HEK293 (cell line): Measurements from ENCODE around the gene DNMBP.
"Not testable (repeated sequence)": the region's sequence is repeated elsewhere in the genome, so short reads cannot be mapped to it uniquely, and the experiment has no call there.

Experiments
- CTCF ChIA-PET: fragments of 350-600 bp; formaldehyde crosslinking; extraction: SDS; loops from one replicate; lab custom pipeline; 2021; ENCODE audit warnings: antibody characterized with exemption; lab: Yijun Ruan, JAX
- POLR2A ChIA-PET: fragments of 300-600 bp; formaldehyde crosslinking; extraction: SDS; loops from one replicate; lab custom pipeline; 2020; ENCODE audit warnings: antibody characterized with exemption, inconsistent platforms; lab: Yijun Ruan, JAX
- H3K27ac ChIP-seq: fragments of 200-500 bp; sonication (Bioruptor generic); 2 replicates; pipeline ENCODE4 v1.5.1; 2014; ENCODE audit warnings: low read depth, low read length, control low read depth, inconsistent platforms; ENCODE audit errors: extremely low read depth
- H3K36me3 ChIP-seq, 2 experiments: fragments of 200-500 bp in 1 of 2; sonication (Bioruptor generic) in 1 of 2; 1 replicate in 1 of 2; 2 replicates in 1 of 2; pipeline ENCODE4 v1.5.1; 2014 to 2017; ENCODE audit warnings: inconsistent platforms in 2 of 2, low read length in 2 of 2; ENCODE audit not compliant: control insufficient read depth in 2 of 2, insufficient read depth in 1 of 2
- H3K4me1 ChIP-seq: fragments of 200-500 bp; sonication (Bioruptor generic); 2 replicates; pipeline ENCODE4 v1.5.1; 2014; ENCODE audit warnings: mild to moderate bottlenecking, low read length, inconsistent platforms; ENCODE audit not compliant: control insufficient read depth, insufficient read depth
- H3K4me3 ChIP-seq: 2 replicates; pipeline ENCODE4 v1.5.1; 2011; ENCODE audit warnings: low read depth, mild to moderate bottlenecking, control low read depth, low read length, moderate library complexity
- H3K9me3 ChIP-seq: fragments of 200-500 bp; sonication (Bioruptor generic); 2 replicates; pipeline ENCODE4 v1.5.1; 2014; ENCODE audit warnings: low read depth, low read length, inconsistent platforms; ENCODE audit not compliant: control insufficient read depth, insufficient read depth
- GLI2 ChIP-seq: fragments of 450-650 bp; formaldehyde crosslinking; IDR thresholded peaks from 2 replicates; pipeline ENCODE4; 2017; ENCODE audit warnings: missing biosample characterization, missing genetic modification characterization, low read depth, borderline replicate concordance
- GLIS2 ChIP-seq: fragments of 450-650 bp; formaldehyde crosslinking; IDR thresholded peaks from 2 replicates; pipeline ENCODE4 v1.5.1; 2016; ENCODE audit warnings: missing biosample characterization, missing genetic modification characterization
- KLF16 ChIP-seq: fragments of 450-650 bp; formaldehyde crosslinking; IDR thresholded peaks from 2 replicates; pipeline ENCODE4 v1.5.1; 2017; ENCODE audit warnings: missing biosample characterization, missing genetic modification characterization
- TRIM28 ChIP-seq: IDR thresholded peaks from 2 replicates; pipeline ENCODE4 v1.6.1; 2011; ENCODE audit warnings: low read length, control low read depth, borderline replicate concordance
- ZBTB21 ChIP-seq: fragments of 450-650 bp; formaldehyde crosslinking; IDR thresholded peaks from 2 replicates; pipeline ENCODE4 v1.5.1; 2017; ENCODE audit warnings: missing biosample characterization, missing genetic modification characterization
- ZBTB26 ChIP-seq: fragments of 450-650 bp; formaldehyde crosslinking; optimal IDR thresholded peaks from 2 replicates; pipeline ENCODE3; 2016; ENCODE audit warnings: missing biosample characterization, mild to moderate bottlenecking, missing genetic modification characterization
- ZBTB44 ChIP-seq: fragments of 450-650 bp; IDR thresholded peaks from 2 replicates; pipeline ENCODE4 v1.5.1; 2018; ENCODE audit warnings: missing biosample characterization, mild to moderate bottlenecking, missing genetic modification characterization
- ZNF132 ChIP-seq: fragments of 450-650 bp; formaldehyde crosslinking; IDR thresholded peaks from 2 replicates; pipeline ENCODE4 v1.5.1; 2017; ENCODE audit warnings: missing biosample characterization, missing genetic modification characterization, borderline replicate concordance
- ZNF16 ChIP-seq: fragments of 450-650 bp; formaldehyde crosslinking; IDR thresholded peaks from 2 replicates; pipeline ENCODE4 v1.5.1; 2016; ENCODE audit warnings: low read depth, missing biosample characterization, missing genetic modification characterization
- ZNF169 ChIP-seq: fragments of 450-650 bp; formaldehyde crosslinking; IDR thresholded peaks from 2 replicates; pipeline ENCODE4 v1.5.1; 2016; ENCODE audit warnings: missing biosample characterization, missing genetic modification characterization
- ZNF335 ChIP-seq: fragments of 450-650 bp; formaldehyde crosslinking; conservative IDR thresholded peaks from 2 replicates; pipeline ENCODE4 v1.5.1; 2016; ENCODE audit warnings: missing biosample characterization, missing genetic modification characterization
- ZNF354C ChIP-seq: fragments of 450-650 bp; formaldehyde crosslinking; IDR thresholded peaks from 2 replicates; pipeline ENCODE4 v1.5.1; 2016; ENCODE audit warnings: missing biosample characterization, missing genetic modification characterization, low read depth, borderline replicate concordance
- ZNF433 ChIP-seq: fragments of 450-650 bp; formaldehyde crosslinking; IDR thresholded peaks from 2 replicates; pipeline ENCODE4 v1.5.1; 2016; ENCODE audit warnings: missing biosample characterization, missing genetic modification characterization, low read depth
- ZNF510 ChIP-seq: fragments of 450-650 bp; formaldehyde crosslinking; IDR thresholded peaks from 2 replicates; pipeline ENCODE4 v1.5.1; 2018; ENCODE audit warnings: mild to moderate bottlenecking, missing genetic modification characterization, missing biosample characterization; ENCODE audit not compliant: insufficient replicate concordance
- ZNF529 ChIP-seq: fragments of 450-650 bp; formaldehyde crosslinking; IDR thresholded peaks from 2 replicates; pipeline ENCODE4 v1.5.1; 2017; ENCODE audit warnings: missing genetic modification characterization, missing biosample characterization; ENCODE audit not compliant: insufficient replicate concordance
- ZNF560 ChIP-seq: fragments of 450-650 bp; formaldehyde crosslinking; IDR thresholded peaks from 2 replicates; pipeline ENCODE4 v1.5.1; 2017; ENCODE audit warnings: missing biosample characterization, missing genetic modification characterization, borderline replicate concordance
- ZNF596 ChIP-seq: fragments of 450-650 bp; IDR thresholded peaks from 2 replicates; pipeline ENCODE4 v1.5.0; 2018; ENCODE audit warnings: missing biosample characterization, mild to moderate bottlenecking, missing genetic modification characterization, moderate library complexity
- ZNF600 ChIP-seq: fragments of 450-650 bp; formaldehyde crosslinking; IDR thresholded peaks from 2 replicates; pipeline ENCODE4 v1.5.1; 2016; ENCODE audit warnings: missing biosample characterization, missing genetic modification characterization
- ZNF621 ChIP-seq: fragments of 450-650 bp; formaldehyde crosslinking; IDR thresholded peaks from 2 replicates; pipeline ENCODE4 v1.5.1; 2017; ENCODE audit warnings: missing biosample characterization, missing genetic modification characterization
- ZNF660 ChIP-seq: fragments of 450-650 bp; IDR thresholded peaks from 2 replicates; pipeline ENCODE4 v1.5.1; 2018; ENCODE audit warnings: missing biosample characterization, mild to moderate bottlenecking, missing genetic modification characterization
- ZNF843 ChIP-seq: fragments of 450-650 bp; formaldehyde crosslinking; IDR thresholded peaks from 2 replicates; pipeline ENCODE4 v1.5.1; 2016; ENCODE audit warnings: missing biosample characterization, missing genetic modification characterization
- TF ChIP-seq, protein P1 (sequence below): fragments of 450-650 bp; formaldehyde crosslinking; IDR thresholded peaks from 2 replicates; pipeline ENCODE4 v1.5.0; 2017; ENCODE audit warnings: missing biosample characterization, missing genetic modification characterization, borderline replicate concordance
- TF ChIP-seq, protein P2 (sequence below): fragments of 450-650 bp; formaldehyde crosslinking; IDR thresholded peaks from 2 replicates; pipeline ENCODE4 v1.5.1; 2016; ENCODE audit warnings: missing biosample characterization, missing genetic modification characterization

DNMBP gene

DNA sequence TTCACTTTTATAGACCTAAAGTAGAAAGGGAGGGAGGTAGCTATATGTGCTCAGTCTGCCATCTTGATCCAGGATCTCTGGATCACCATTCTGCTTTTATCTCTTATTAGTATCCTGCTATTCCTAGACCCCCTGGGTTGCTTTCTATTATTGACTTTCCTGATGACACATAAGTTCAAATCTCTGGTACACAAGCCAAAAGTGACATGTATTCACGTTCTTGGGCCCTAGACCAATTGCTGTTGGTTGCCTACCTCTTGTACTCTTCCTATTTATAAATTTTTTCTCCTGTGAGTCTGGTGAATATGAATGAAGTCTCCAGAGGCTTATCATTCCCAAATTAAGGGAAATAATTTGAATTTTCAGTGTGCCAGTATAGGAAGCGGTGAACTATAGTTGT lies 56.9 kb downstream of the DNMBP start:
- no peak overlapping the region for H3K27ac ChIP-seq
- no peak overlapping the region for H3K4me3 ChIP-seq
- POLR2A ChIA-PET, result no interaction called here
- TF ChIP-seq ZNF169, result no peak
- TF ChIP-seq ZNF596 (tag by site-specific recombination), result no peak
- no peak for TF ChIP-seq ZBTB44 (tag by site-specific recombination)
- no peak for TF ChIP-seq GLI2 (tag by site-specific recombination)
- no peak for TF ChIP-seq ZNF529
- no peak for TF ChIP-seq ZNF510 (tag by site-specific recombination)
- no peak for TF ChIP-seq ZNF354C (tag by site-specific recombination)
- H3K4me1 ChIP-seq, result no peaks in the 10 kb centered on the region
- H3K36me3 ChIP-seq, result peaks cover 0 to 26% of the 10 kb centered on the region in 2 experiments; a peak in 2 of 3 replicates
- H3K9me3 ChIP-seq, result no peaks in the 10 kb centered on the region
- CTCF ChIA-PET, result interaction anchor here (0.6 to 0.7 kb wide), 2 partner anchors 79 to 165 kb away, joined by 3 to 4 read pairs; no protein-coding TSS in a partner anchor

- H3K4me3 ChIP-seq, H3K36me3 ChIP-seq, H3K27ac ChIP-seq, POLR2A ChIA-PET, H3K9me3 ChIP-seq, H3K4me1 ChIP-seq: not testable (repeated sequence)
- CTCF ChIA-PET, result interaction anchor here (1.0 to 1.4 kb wide), 2 partner anchors 18 to 100 kb away, joined by 3 to 5 read pairs; no protein-coding TSS in a partner anchor
These were observed 63.7 kb downstream of the DNMBP start for GRCh38 chr10:99946051-99946450.

GRCh38 chr10:99945263-99945662 lies 64.5 kb downstream of the DNMBP start:
- Histone ChIP-seq H3K4me3 (no peak overlapping the region), H3K9me3 (no peaks in the 10 kb centered on the region), H3K36me3 (no peaks in the 10 kb centered on the region), H3K4me1 (peaks cover 5% of the 10 kb centered on the region; the same call in 1 of the 2 replicates), H3K27ac (no peak overlapping the region)
- CTCF ChIA-PET, result interaction anchor here (0.7 to 1.4 kb wide), 4 partner anchors 19 to 99 kb away, joined by 3 to 5 read pairs (median 4); partner anchors contain the start of gene DNMBP
- TF ChIP-seq, protein P1, sequence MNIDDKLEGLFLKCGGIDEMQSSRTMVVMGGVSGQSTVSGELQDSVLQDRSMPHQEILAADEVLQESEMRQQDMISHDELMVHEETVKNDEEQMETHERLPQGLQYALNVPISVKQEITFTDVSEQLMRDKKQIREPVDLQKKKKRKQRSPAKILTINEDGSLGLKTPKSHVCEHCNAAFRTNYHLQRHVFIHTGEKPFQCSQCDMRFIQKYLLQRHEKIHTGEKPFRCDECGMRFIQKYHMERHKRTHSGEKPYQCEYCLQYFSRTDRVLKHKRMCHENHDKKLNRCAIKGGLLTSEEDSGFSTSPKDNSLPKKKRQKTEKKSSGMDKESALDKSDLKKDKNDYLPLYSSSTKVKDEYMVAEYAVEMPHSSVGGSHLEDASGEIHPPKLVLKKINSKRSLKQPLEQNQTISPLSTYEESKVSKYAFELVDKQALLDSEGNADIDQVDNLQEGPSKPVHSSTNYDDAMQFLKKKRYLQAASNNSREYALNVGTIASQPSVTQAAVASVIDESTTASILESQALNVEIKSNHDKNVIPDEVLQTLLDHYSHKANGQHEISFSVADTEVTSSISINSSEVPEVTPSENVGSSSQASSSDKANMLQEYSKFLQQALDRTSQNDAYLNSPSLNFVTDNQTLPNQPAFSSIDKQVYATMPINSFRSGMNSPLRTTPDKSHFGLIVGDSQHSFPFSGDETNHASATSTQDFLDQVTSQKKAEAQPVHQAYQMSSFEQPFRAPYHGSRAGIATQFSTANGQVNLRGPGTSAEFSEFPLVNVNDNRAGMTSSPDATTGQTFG (tag by site-specific recombination), result no peak
- TF ChIP-seq ZNF433 (tag by site-specific recombination) (no peak), GLI2 (tag by site-specific recombination) (no peak), GLIS2 (no peak), ZBTB21 (no peak), TRIM28 (no peak), ZNF132 (tag by site-specific recombination) (no peak), ZNF621 (tag by site-specific recombination) (no peak), ZNF560 (tag by site-specific recombination) (no peak), ZNF335 (tag by site-specific recombination) (no peak), ZBTB26 (no peak), KLF16 (tag by site-specific recombination) (no peak), ZNF16 (tag by site-specific recombination) (no peak), ZNF660 (tag by site-specific recombination) (no peak), ZNF600 (tag by site-specific recombination) (no peak), ZNF843 (tag by site-specific recombination) (no peak)
- TF ChIP-seq, protein P2, sequence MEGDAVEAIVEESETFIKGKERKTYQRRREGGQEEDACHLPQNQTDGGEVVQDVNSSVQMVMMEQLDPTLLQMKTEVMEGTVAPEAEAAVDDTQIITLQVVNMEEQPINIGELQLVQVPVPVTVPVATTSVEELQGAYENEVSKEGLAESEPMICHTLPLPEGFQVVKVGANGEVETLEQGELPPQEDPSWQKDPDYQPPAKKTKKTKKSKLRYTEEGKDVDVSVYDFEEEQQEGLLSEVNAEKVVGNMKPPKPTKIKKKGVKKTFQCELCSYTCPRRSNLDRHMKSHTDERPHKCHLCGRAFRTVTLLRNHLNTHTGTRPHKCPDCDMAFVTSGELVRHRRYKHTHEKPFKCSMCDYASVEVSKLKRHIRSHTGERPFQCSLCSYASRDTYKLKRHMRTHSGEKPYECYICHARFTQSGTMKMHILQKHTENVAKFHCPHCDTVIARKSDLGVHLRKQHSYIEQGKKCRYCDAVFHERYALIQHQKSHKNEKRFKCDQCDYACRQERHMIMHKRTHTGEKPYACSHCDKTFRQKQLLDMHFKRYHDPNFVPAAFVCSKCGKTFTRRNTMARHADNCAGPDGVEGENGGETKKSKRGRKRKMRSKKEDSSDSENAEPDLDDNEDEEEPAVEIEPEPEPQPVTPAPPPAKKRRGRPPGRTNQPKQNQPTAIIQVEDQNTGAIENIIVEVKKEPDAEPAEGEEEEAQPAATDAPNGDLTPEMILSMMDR (tag by site-specific recombination), result no peak
- POLR2A ChIA-PET, result no interaction called here
